HepG2 (cell line): ENCODE measurements around the gene PELI3. TPM values are rescaled to one million over a fixed set of nuclear protein-coding genes. Genes with fewer than 3 reads are reported as not detected.

Experiments used
- AGO2 ChIP-seq: fragments of 200-400 bp; formaldehyde crosslinking; optimal IDR thresholded peaks from 2 replicates; pipeline ENCODE3; 2017; ENCODE audit warnings: mild to moderate bottlenecking, low read depth, low read length, moderate library complexity
- ATRX ChIP-seq: sonication (generic); formaldehyde crosslinking; IDR thresholded peaks from 2 replicates; pipeline ENCODE4 v1.4.0; 2020; ENCODE audit warnings: missing genetic modification reagents, borderline replicate concordance
- DPF2 ChIP-seq: sonication (generic); formaldehyde crosslinking; IDR thresholded peaks from 2 replicates; pipeline ENCODE4 v1.4.0; 2020; ENCODE audit warnings: mild to moderate bottlenecking, low read depth, missing genetic modification reagents, borderline replicate concordance
- FOSL2 ChIP-seq: sonication (generic); formaldehyde crosslinking; IDR thresholded peaks from 2 replicates; pipeline ENCODE4 v1.4.0; 2020; ENCODE audit warnings: missing genetic modification reagents
- KDM6A ChIP-seq: IDR thresholded peaks from 2 replicates; pipeline ENCODE4 v1.6.1; 2016; ENCODE audit warnings: low read depth
- MAF1 ChIP-seq: sonication (generic); formaldehyde crosslinking; IDR thresholded peaks from 2 replicates; pipeline ENCODE4 v1.5.0; 2020; ENCODE audit warnings: missing genetic modification reagents, borderline replicate concordance
- MEF2D ChIP-seq: sonication (generic); formaldehyde crosslinking; IDR thresholded peaks from 2 replicates; pipeline ENCODE4 v1.5.1; 2020; ENCODE audit warnings: mild to moderate bottlenecking, missing genetic modification reagents
- MYPOP ChIP-seq: sonication (generic); formaldehyde crosslinking; IDR thresholded peaks from 2 replicates; pipeline ENCODE4 v1.8.1; 2023; ENCODE audit warnings: mild to moderate bottlenecking, moderate library complexity, missing genetic modification reagents
- NFE2 ChIP-seq: sonication (generic); formaldehyde crosslinking; IDR thresholded peaks from 2 replicates; pipeline ENCODE4 v1.4.0; 2020; ENCODE audit warnings: missing genetic modification reagents
- RELA ChIP-seq: sonication (generic); formaldehyde crosslinking; IDR thresholded peaks from 2 replicates; pipeline ENCODE4 v1.4.0; 2020; ENCODE audit warnings: missing genetic modification reagents
- SETDB1 ChIP-seq: sonication (generic); formaldehyde crosslinking; IDR thresholded peaks from 2 replicates; pipeline ENCODE4 v1.5.1; 2020; ENCODE audit warnings: missing genetic modification reagents, mild to moderate bottlenecking, borderline replicate concordance
- THAP9 ChIP-seq: sonication (generic); formaldehyde crosslinking; IDR thresholded peaks from 2 replicates; pipeline ENCODE4; 2020; ENCODE audit warnings: missing genetic modification reagents, mild to moderate bottlenecking, borderline replicate concordance
- TRAFD1 ChIP-seq: sonication (generic); formaldehyde crosslinking; IDR thresholded peaks from 2 replicates; pipeline ENCODE4 v1.5.1; 2020; ENCODE audit warnings: missing genetic modification reagents, mild to moderate bottlenecking, borderline replicate concordance
- U2AF2 ChIP-seq: fragments of 200-400 bp; formaldehyde crosslinking; IDR thresholded peaks from 2 replicates; pipeline ENCODE4 v1.6.1; 2017; ENCODE audit warnings: low read depth, mild to moderate bottlenecking, low read length
- ZBTB10 ChIP-seq: sonication (generic); formaldehyde crosslinking; IDR thresholded peaks from 2 replicates; pipeline ENCODE4 v1.4.0; 2020; ENCODE audit warnings: missing genetic modification reagents, borderline replicate concordance
- ZBTB7B ChIP-seq: sonication (generic); formaldehyde crosslinking; IDR thresholded peaks from 2 replicates; pipeline ENCODE4 v1.4.0; 2020; ENCODE audit warnings: missing genetic modification reagents
- ZNF251 ChIP-seq: sonication (generic); formaldehyde crosslinking; IDR thresholded peaks from 2 replicates; pipeline ENCODE4 v1.9.0; 2021; ENCODE audit warnings: mild to moderate bottlenecking, missing genetic modification reagents
- ZNF337 ChIP-seq: sonication (generic); formaldehyde crosslinking; IDR thresholded peaks from 2 replicates; pipeline ENCODE4 v1.5.1; 2020; ENCODE audit warnings: missing genetic modification reagents, low read depth, mild to moderate bottlenecking, borderline replicate concordance
- ZNF547 ChIP-seq: sonication (generic); formaldehyde crosslinking; IDR thresholded peaks from 2 replicates; pipeline ENCODE4 v1.5.1; 2020; ENCODE audit warnings: mild to moderate bottlenecking, missing genetic modification reagents
- ZNF644 ChIP-seq: IDR thresholded peaks from 2 replicates; pipeline ENCODE4 v1.6.1; 2016; ENCODE audit warnings: low read depth
- ZSCAN31 ChIP-seq: sonication (generic); formaldehyde crosslinking; IDR thresholded peaks from 2 replicates; pipeline ENCODE4 v1.5.0; 2020; ENCODE audit warnings: low read depth, mild to moderate bottlenecking, missing genetic modification reagents
- polyA plus RNA-seq, 8 experiments: library from polyadenylated mRNA; depleted of rRNA in 3 of 8; stranded (reverse) in 7 of 8; unstranded in 1 of 8; fragments of >200 nt; fragmentation: Illumina TruSeq in 4 of 8; extraction: Trizol in 4 of 8; gene quantifications; 2 replicates each; pipeline versions ENCODE4 v1.2.1 to v1.2.3, GENCODE V29; 2011 to 2016; ENCODE audit warnings: low read depth in 4 of 8, missing spikeins in 1 of 8, mixed read lengths in 1 of 8; ENCODE audit not compliant: insufficient read depth in 1 of 8
- total RNA-seq, 5 experiments: library from RNA; depleted of rRNA; stranded (reverse); fragments of >200 nt; fragmentation: Illumina TruSeq; extraction: Trizol; gene quantifications; 2 replicates each; pipeline ENCODE4 v1.2.3, GENCODE V29; 2016; ENCODE audit warnings: low read depth in 1 of 5

The PELI3 gene
- total and polyA plus RNA-seq, 2 of the 13 experiments (the other 11 are each of a cell fraction or from before 2014, with no cell fraction given), result 2.0 to 4.0 TPM

- no peak for TF ChIP-seq TRAFD1 (CRISPR knock-in tag)
- peak; percentile 47 for TF ChIP-seq AGO2
- TF ChIP-seq ZSCAN31 (CRISPR knock-in tag), result peak; percentile 70
- TF ChIP-seq ZBTB7B (CRISPR knock-in tag), result no peak
- TF ChIP-seq MAF1 (CRISPR knock-in tag), result no peak
- TF ChIP-seq RELA (CRISPR knock-in tag), result no peak
- TF ChIP-seq NFE2 (CRISPR knock-in tag), result no peak
- no peak for TF ChIP-seq FOSL2 (CRISPR knock-in tag)
- no peak for TF ChIP-seq KDM6A (CRISPR knock-in tag)
- no peak for TF ChIP-seq ZBTB10 (CRISPR knock-in tag)
- TF ChIP-seq ATRX (CRISPR knock-in tag), result no peak
- TF ChIP-seq THAP9 (CRISPR knock-in tag), result peak; percentile 91; the same call in 1 of the 2 replicates
- TF ChIP-seq DPF2 (CRISPR knock-in tag), result no peak
- TF ChIP-seq ZNF337 (CRISPR knock-in tag), result no peak
- TF ChIP-seq U2AF2, result no peak
- no peak for TF ChIP-seq ZNF251 (CRISPR knock-in tag)
- TF ChIP-seq ZNF644, result no peak
- peak; percentile 37; the same call in 1 of the 2 replicates for TF ChIP-seq MYPOP
- no peak for TF ChIP-seq SETDB1
- peak; percentile 51; the same call in 1 of the 2 replicates for TF ChIP-seq MEF2D
- peak; percentile 79; the same call in 1 of the 2 replicates for TF ChIP-seq ZNF547 (CRISPR knock-in tag)
These were observed 27.9 kb upstream of the PELI3 start, which contains the start of gene MRPL11 (continued) for GRCh38 chr11:66438504-66439466.
